ENCODE data around the gene ALAS2.
"Not testable (repeated sequence)": the region's sequence is repeated elsewhere in the genome, so short reads cannot be mapped to it uniquely, and the experiment has no call there.

The ALAS2 gene

DNA sequence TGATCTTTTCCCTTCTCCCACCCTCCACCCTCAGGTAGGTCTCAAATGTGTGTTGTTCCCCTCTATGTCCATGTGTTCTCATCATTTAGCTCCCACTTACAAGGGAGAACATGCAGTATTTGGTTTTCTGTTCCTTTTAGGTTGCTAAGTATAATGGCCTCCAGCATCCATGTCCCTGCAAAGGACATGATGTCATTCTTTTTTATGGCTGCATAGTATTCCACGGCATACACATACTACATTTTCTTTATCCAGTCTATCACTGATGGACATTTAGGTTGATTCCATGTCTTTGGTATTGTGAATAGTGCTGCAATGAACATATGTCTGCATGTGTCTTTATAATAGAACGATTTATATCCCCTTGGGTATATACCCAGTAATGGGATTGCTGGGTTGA lies 47.5 kb downstream of the ALAS2 start:
- H3K4me1 Mint-ChIP-seq, H3K4me3 Mint-ChIP-seq, H3K27ac Mint-ChIP-seq, H3K27me3 Mint-ChIP-seq, H3K36me3 Mint-ChIP-seq, ATAC-seq, H3K9me3 Mint-ChIP-seq: not testable (repeated sequence)

DNA sequence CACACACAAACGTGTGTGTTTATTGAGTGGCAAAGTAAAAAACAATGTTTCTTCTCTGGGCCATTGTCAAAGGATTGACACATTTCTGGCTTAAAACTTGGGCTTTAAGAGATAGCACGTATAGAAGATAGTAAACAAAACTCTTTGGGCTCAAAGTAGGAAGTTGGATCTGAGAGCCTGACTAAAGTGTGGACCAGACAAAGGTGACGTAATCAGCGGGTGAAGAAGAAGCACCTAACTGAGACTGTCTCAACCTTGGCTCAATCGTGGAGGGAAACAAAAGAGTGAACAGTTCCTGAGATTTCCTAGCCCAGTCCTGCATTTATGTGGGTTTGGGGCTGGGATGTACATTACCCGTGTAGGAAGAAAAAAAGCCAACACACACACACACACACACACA lies 50.4 kb downstream of the ALAS2 start:
- no peaks in the 10 kb centered on the region for H3K27me3 Mint-ChIP-seq
- H3K9me3 Mint-ChIP-seq, result no peaks in the 10 kb centered on the region
- no peak for ATAC-seq
- no peaks in the 10 kb centered on the region for H3K36me3 Mint-ChIP-seq
- H3K4me1 Mint-ChIP-seq, result no peaks in the 10 kb centered on the region
- no peak overlapping the region for H3K4me3 Mint-ChIP-seq
- no peak overlapping the region for H3K27ac Mint-ChIP-seq

DNA sequence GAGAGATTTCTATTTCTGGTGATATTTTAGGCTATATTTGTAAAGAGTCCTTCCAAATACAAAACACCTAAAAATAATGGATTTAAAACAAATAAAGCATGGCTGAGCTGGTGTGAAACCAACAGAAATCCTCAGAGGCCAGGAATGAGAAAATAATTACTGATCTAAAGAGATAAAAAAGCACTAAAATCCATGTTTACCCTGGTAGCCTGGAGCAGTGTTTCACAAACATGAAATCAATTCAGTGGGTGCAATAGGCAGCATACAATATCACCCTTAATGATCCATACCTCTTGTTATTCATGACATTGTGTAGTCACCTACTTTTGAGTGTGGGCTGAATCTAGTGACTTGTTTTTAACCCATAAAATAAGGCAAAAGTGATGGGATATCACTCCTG lies 51.3 kb downstream of the ALAS2 start:
- no peak overlapping the region for H3K4me3 Mint-ChIP-seq
- H3K27ac Mint-ChIP-seq, result no peak overlapping the region
- no peaks in the 10 kb centered on the region for H3K36me3 Mint-ChIP-seq
- H3K27me3 Mint-ChIP-seq, result no peaks in the 10 kb centered on the region
- no peaks in the 10 kb centered on the region for H3K4me1 Mint-ChIP-seq
- no peaks in the 10 kb centered on the region for H3K9me3 Mint-ChIP-seq
- no peak for ATAC-seq

DNA sequence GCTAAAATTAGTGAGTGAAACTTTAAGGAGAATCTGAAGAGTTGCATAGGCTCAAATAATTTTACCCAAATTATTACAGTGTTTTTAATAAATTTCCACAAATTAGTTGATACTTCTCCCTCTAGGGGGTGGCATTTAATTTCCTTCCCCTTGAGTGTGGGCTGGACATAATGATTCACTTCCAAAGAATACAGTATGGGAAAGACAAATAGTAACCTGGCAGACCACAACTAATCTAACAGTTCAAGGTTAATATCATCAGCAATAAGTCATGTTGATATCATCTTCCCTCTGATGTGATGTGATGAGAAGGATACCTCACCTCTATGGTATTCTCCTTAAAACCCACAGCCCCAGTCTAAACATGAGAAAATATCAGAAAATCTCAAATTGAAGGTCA lies 52.3 kb downstream of the ALAS2 start:
- H3K4me1 Mint-ChIP-seq, result no peaks in the 10 kb centered on the region
- no peaks in the 10 kb centered on the region for H3K27me3 Mint-ChIP-seq
- no peak for ATAC-seq
- no peak overlapping the region for H3K4me3 Mint-ChIP-seq
- no peak overlapping the region for H3K27ac Mint-ChIP-seq
- no peaks in the 10 kb centered on the region for H3K36me3 Mint-ChIP-seq
- H3K9me3 Mint-ChIP-seq, result no peaks in the 10 kb centered on the region

DNA sequence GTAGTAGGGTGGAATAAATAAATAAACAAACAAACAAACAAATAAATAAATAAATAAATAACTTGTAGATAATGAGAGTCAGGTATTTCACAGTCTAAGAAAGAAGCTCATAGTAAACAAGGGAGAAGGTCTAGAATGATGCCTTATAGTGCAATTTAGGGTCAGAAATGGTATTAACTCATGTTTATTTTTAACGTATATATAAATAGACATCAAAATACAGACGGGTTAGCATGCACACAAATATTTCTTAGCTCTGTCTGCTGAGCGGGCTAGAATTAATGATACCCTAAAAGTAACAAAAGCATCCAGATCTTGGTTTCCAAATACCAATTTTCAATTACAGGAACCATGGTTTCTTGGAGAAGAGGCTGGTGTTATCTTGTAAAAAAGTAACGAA lies 53.4 kb downstream of the ALAS2 start:
- Mint-ChIP-seq H3K27me3 (no peaks in the 10 kb centered on the region), H3K4me3 (no peak overlapping the region), H3K4me1 (no peaks in the 10 kb centered on the region), H3K27ac (no peak overlapping the region), H3K36me3 (no peaks in the 10 kb centered on the region), H3K9me3 (no peaks in the 10 kb centered on the region)
- no peak for ATAC-seq

DNA sequence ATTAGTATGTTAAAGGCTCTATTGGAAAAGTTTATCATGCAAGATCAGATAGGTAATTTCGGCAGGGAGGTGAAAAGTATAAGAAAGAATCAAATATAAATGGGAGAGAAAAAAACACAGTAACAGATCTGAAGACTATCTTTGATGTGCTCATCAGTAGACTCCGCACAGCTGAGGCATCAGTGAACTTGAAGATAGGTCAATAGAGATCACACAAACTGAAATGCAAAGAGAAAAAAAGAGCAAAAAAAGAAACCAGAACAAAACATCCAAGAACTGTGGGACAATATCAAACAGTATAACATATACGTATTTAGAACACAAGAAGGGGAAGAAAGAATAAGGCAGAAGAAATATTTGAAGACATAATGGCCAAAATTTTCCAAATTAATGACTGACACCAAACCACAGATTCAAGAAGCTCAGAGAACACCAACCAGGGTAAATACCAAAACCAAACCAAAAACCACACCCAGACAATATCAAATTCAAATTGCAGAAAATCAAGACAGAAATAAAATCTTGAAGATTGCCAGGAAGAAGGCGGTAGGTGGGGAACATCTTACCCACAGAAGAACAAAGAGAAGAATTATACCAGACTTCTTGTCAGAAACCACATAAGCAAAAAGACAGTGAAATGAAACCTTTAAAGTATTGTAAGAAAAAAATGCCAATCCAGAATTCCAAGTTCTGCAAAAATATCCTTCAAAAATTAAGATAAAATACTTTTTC lies 65.8 kb downstream of the ALAS2 start:
- no peaks in the 10 kb centered on the region for H3K36me3 Mint-ChIP-seq
- H3K9me3 Mint-ChIP-seq, result peaks cover 3% of the 10 kb centered on the region
- H3K4me1 Mint-ChIP-seq, result no peaks in the 10 kb centered on the region

DNA sequence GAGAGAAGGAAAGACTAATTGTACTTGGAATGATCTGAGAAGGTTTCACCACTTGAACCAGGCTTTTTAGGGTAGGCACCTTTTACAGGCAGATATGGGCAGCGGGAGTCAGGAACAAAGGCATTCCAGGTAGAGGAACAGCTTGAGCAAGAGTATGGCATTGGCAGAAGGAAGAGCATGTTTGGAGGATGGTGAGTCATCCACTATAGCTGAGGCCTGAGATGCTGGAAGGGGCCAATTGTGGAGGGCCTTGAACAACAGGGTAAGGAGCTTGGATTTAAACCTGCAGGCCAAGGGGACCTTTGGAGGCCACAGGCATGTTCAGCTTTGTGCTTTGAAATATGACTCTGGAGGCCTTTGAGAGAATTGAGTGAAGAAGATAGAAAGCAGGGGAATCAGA lies 69.0 kb downstream of the ALAS2 start:
- H3K4me1 Mint-ChIP-seq, result no peaks in the 10 kb centered on the region
- H3K4me3 Mint-ChIP-seq, result no peak overlapping the region
- no peak overlapping the region for H3K27ac Mint-ChIP-seq
- H3K9me3 Mint-ChIP-seq, result no peaks in the 10 kb centered on the region
- no peaks in the 10 kb centered on the region for H3K36me3 Mint-ChIP-seq
- H3K27me3 Mint-ChIP-seq, result no peaks in the 10 kb centered on the region
- no peak for ATAC-seq

More for the DNA sequence above, 65.8 kb downstream of the ALAS2 start:
- no peaks in the 10 kb centered on the region for H3K27me3 Mint-ChIP-seq
- H3K27ac Mint-ChIP-seq, result no peak overlapping the region
- H3K4me3 Mint-ChIP-seq, result no peak overlapping the region
- no peak for ATAC-seq
